Activated naive CD8-positive, alpha-beta T cell treated with anti-CD3 and anti-CD28 coated beads, Interleukin-2, amount 50 U/mL, for 24 hours (primary cell): ENCODE results near the gene EGLN1.

Experiments used
- ATAC-seq: fragments of 150-1000 bp; cut with Tn5 transposase; one replicate; pipeline ENCODE4 v1.10.0; 2021
- DNase-seq: peaks from one replicate; pipeline ENCODE4 v3.0.0; 2021
- H3K27ac Mint-ChIP-seq: one replicate; pipeline ENCODE4 v1.8.0; 2021; ENCODE audit warnings: mild to moderate bottlenecking, mixed read lengths
- H3K27me3 Mint-ChIP-seq: one replicate; pipeline ENCODE4 v1.8.0; 2021; ENCODE audit warnings: mixed read lengths
- H3K36me3 Mint-ChIP-seq: one replicate; pipeline ENCODE4 v1.8.0; 2021; ENCODE audit warnings: low read depth, mixed read lengths
- H3K4me1 Mint-ChIP-seq: one replicate; pipeline ENCODE4 v1.8.0; 2021; ENCODE audit warnings: mixed read lengths
- H3K4me3 Mint-ChIP-seq: one replicate; pipeline ENCODE4 v1.8.0; 2021; ENCODE audit warnings: mild to moderate bottlenecking, moderate library complexity, mixed read lengths
- H3K9me3 Mint-ChIP-seq: one replicate; pipeline ENCODE4 v1.8.0; 2021; ENCODE audit warnings: mixed read lengths

Gene EGLN1

DNA sequence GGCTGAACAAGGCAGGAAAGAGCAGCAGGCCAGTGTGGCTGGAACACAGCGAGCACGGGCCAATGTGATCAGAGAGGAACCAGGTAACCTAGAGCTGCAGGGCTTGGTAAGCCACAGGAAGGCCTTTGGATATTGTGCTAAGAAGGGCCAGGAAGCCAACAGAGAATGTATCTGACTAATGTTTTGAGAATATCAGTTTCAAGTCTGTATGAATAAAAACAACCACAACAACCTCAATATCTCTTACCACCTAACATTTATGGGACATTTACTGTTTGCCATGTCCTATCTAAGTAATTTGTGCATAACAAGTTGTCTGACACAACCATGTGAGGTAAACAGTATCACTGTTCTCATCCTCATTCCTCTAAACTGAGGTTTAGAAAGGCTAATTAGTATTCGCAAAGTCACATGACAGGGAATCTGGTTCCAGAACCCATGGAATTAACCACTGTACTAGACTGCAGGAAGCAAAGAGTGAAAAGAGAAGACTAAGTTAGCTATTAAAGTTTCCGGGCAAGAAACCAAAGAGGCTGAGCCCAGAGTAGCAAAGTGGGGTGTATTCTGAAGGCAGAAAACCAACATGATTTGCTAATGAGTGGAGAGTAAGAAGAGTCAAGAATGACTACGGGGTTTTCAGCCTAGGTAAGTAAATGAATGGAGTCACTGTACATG is 45.1 kb downstream of the EGLN1 start:
- Mint-ChIP-seq H3K4me1 (peaks cover 35% of the 10 kb centered on the region), H3K9me3 (no peaks in the 10 kb centered on the region), H3K4me3 (no peak overlapping the region), H3K27ac (no peak overlapping the region), H3K36me3 (no peaks in the 10 kb centered on the region), H3K27me3 (no peaks in the 10 kb centered on the region)
- peak; percentile 77 for ATAC-seq
- DNase-seq: no peak

DNA sequence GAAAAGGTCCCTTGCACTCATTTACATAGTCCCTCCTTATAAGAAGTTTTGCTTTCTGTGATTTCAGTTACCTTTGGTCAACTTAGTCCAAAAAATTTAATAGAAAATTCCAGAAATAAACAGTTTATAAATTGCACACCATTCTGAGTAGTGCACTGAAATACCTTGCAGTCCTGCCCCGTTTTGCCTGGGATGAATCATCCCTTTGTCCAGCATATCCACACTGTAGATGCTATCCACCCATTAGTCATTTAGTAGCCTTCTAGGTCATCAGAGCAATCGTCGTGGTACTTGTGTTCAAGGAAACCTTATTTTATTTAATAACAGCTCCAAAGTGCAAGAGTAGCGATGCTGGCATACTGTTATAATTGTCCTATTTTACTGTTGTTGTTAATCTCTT is 46.0 kb downstream of the EGLN1 start:
- no peak overlapping the region for H3K4me3 Mint-ChIP-seq
- DNase-seq (no peak), ATAC-seq (no peak)
- H3K27ac Mint-ChIP-seq: no peak overlapping the region
- H3K4me1 Mint-ChIP-seq: peaks cover 35% of the 10 kb centered on the region
- no peaks in the 10 kb centered on the region for H3K9me3 Mint-ChIP-seq
- H3K36me3 Mint-ChIP-seq: no peaks in the 10 kb centered on the region
- no peaks in the 10 kb centered on the region for H3K27me3 Mint-ChIP-seq

DNA sequence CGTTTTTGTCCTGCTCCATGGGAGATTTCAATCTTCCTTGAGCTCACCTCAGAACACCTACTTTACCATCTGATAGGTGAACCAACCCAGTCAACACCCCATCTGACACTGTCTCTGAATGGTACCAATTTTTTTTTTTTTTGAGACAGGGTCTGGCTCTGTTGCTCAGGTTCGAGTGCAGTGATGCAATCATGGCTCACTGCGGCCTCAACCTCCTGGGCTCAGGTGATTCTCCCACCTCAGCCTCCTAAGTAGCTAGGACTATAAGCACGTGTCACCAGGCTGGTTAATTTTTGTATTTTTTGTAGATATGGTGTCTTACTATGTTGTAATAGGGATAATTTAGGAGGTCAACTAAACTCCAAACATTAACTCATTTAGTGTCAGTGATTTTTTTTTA is 47.7 kb downstream of the EGLN1 start:
- H3K9me3 Mint-ChIP-seq: no peaks in the 10 kb centered on the region
- H3K27ac Mint-ChIP-seq: no peak overlapping the region
- DNase-seq (no peak), ATAC-seq (no peak)
- H3K4me3 Mint-ChIP-seq: no peak overlapping the region
- H3K4me1 Mint-ChIP-seq: peaks cover 29% of the 10 kb centered on the region
- no peaks in the 10 kb centered on the region for H3K27me3 Mint-ChIP-seq
- peaks cover 2% of the 10 kb centered on the region for H3K36me3 Mint-ChIP-seq

DNA sequence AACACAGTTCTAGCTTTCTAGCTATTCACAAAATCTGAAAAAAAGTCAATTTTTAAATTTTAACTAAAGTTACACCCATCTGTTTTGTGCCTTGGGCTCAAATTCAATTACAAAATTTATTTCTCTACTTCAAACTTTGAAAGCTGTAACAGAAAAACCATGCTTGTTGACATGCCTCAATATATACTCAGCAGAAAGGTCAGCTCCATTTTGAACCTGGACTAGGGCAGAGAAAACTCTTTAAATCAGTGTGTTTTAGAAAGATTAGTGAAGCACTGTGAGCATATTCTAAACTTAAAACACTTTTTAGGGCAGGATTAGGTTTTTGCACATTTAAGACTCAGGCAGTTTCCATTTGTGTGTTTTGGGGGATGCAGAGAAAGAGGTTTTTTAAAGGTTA is 49.6 kb downstream of the EGLN1 start:
- Mint-ChIP-seq H3K4me1 (peaks cover 14% of the 10 kb centered on the region), H3K27ac (no peak overlapping the region)

DNA sequence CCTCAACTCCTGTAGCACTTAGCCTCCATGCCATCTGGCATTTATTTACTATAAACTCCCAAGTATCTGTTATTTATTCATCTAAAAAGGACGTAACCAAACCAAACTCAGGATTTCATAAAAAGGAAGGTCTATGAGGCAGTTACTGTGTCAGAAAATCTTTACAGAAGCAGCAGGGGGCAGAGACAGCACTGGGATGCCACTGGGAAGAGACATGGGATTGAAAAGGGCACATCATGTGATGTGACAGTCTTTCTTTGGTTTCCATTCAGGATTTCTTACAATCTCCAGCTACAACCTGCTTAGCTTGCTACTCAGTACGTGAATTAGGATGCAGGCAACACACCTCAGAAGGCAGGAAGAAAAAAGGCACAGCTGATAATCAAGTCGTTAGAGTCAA is 52.8 kb downstream of the EGLN1 start:
- Mint-ChIP-seq H3K4me3 (no peak overlapping the region), H3K9me3 (no peaks in the 10 kb centered on the region), H3K36me3 (peaks cover 18% of the 10 kb centered on the region), H3K4me1 (no peaks in the 10 kb centered on the region), H3K27me3 (no peaks in the 10 kb centered on the region), H3K27ac (peak overlapping the region; percentile 2)
- no peak for ATAC-seq
- DNase-seq: no peak

More for the DNA sequence above, 49.6 kb downstream of the EGLN1 start:
- Mint-ChIP-seq H3K27me3 (no peaks in the 10 kb centered on the region), H3K36me3 (peaks cover 10% of the 10 kb centered on the region), H3K9me3 (no peaks in the 10 kb centered on the region), H3K4me3 (no peak overlapping the region)
- ATAC-seq (no peak), DNase-seq (no peak)

DNA sequence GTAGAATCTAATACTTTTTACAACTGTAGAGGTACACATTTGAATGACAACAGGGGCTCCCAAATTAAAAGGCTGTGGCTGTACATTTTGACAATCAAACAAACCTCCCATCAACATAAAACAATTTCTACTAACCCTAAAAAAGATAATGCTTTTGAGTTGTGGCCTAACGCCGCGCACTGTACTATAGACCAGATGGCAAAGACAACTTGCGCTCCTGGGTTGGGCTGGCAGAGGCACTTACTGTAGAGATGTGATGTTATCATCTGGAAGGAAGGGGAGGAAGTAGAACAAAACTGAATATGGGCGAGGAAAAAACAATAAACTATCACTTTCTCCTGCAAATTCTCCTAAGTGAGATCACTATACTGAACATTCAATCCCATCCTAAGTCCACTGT is 57.9 kb downstream of the EGLN1 start:
- Mint-ChIP-seq H3K9me3 (no peaks in the 10 kb centered on the region), H3K4me1 (no peaks in the 10 kb centered on the region), H3K36me3 (peaks cover 27% of the 10 kb centered on the region), H3K4me3 (no peak overlapping the region), H3K27me3 (no peaks in the 10 kb centered on the region), H3K27ac (no peak overlapping the region)
- DNase-seq (no peak), ATAC-seq (no peak)

DNA sequence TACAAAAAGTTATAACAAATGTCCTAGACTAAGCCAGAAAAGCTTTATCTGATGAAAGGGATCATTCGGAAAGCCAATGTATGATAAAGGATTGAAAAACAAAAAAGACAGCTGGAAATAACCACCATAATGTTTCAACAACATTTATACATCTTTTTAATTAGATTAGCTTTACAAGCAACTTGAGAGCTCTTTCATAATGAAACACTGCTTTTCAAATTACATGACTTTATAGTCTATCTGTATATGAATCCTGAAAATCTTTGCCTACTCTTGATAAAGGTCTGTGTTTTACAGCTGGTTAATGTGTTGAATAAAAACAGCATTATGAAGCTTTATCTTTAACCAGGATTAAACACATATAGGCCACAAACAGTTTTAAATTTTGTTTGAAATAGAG is 58.5 kb downstream of the EGLN1 start:
- H3K27ac Mint-ChIP-seq: no peak overlapping the region
- no peak overlapping the region for H3K4me3 Mint-ChIP-seq
- H3K27me3 Mint-ChIP-seq: no peaks in the 10 kb centered on the region
- H3K9me3 Mint-ChIP-seq: no peaks in the 10 kb centered on the region
- DNase-seq (no peak), ATAC-seq (no peak)
- H3K4me1 Mint-ChIP-seq: no peaks in the 10 kb centered on the region
- H3K36me3 Mint-ChIP-seq: peaks cover 25% of the 10 kb centered on the region

DNA sequence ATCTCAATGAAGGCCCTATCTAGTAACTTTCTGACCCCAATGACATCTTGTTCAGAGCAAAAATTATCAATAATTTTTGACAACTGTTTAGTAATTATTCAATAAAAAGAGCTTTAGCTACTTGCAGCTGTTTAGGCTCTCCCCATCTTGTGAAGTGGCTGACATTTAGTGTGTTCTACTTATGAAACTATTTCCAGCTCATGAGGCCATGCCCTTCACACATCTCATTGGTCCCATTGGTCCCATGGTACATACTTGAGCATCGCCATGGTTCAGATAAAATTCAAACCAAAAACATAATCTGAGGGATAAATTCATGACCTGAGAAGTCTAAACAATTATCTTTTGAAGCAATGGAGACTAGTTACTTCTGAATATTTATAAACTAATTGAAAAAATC is 59.8 kb downstream of the EGLN1 start:
- H3K9me3 Mint-ChIP-seq: no peaks in the 10 kb centered on the region
- H3K4me3 Mint-ChIP-seq: no peak overlapping the region
- H3K36me3 Mint-ChIP-seq: peaks cover 18% of the 10 kb centered on the region
- peaks cover 5% of the 10 kb centered on the region for H3K4me1 Mint-ChIP-seq
- H3K27me3 Mint-ChIP-seq: no peaks in the 10 kb centered on the region
- no peak for DNase-seq
- H3K27ac Mint-ChIP-seq: no peak overlapping the region
- no peak for ATAC-seq

DNA sequence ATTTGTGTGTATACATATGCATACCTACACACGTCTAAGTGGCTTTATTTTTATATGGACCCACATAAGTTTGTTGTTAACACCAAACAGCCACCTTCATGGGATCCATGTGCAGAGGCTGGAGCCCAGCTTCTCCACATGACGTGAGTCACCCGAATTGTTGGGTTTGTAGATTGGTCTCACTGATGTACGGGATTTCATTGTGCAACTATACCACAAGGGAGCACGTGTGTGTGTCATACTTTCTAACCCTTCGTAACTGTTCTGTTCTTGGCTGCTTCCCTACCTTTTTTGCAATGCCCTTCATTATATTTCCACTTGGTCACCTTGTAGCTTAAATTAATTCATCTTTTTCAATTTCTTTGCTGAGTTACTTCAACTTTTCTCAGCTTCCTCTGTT is 63.0 kb downstream of the EGLN1 start:
- Mint-ChIP-seq H3K27me3 (no peaks in the 10 kb centered on the region), H3K27ac (no peak overlapping the region), H3K9me3 (no peaks in the 10 kb centered on the region), H3K36me3 (peaks cover 12% of the 10 kb centered on the region), H3K4me1 (peaks cover 5% of the 10 kb centered on the region), H3K4me3 (no peak overlapping the region)
- no peak for DNase-seq
- peak; percentile 47 for ATAC-seq

DNA sequence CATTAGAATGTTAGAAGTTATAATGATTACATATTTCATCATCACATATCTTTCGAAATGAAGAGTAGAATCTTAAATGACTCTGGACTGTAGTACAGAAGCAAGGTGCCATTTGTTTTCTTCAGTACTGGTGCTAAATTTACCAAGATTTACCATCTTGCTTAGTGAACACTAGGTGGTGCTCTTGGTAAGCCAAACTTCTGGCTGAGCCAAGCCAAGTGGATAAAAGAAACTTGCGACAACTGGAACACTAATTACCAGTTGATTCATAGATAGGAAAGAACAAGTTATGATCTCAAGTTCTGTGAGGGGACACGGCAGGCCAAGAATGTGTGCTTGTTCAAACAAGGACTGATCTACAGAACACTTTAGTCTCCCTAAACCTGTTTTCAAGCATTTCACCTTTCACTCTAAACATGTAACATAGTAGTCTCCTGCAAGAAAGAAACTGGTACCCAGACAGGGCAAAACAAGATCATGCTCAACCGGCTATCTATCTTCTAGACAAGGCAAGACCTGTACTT is 64.2 kb downstream of the EGLN1 start:
- Mint-ChIP-seq H3K4me1 (peaks cover 5% of the 10 kb centered on the region), H3K27ac (no peak overlapping the region), H3K27me3 (no peaks in the 10 kb centered on the region), H3K36me3 (peaks cover 12% of the 10 kb centered on the region), H3K9me3 (no peaks in the 10 kb centered on the region), H3K4me3 (no peak overlapping the region)
- ATAC-seq: peak; percentile 74
- peak; percentile 22 for DNase-seq

DNA sequence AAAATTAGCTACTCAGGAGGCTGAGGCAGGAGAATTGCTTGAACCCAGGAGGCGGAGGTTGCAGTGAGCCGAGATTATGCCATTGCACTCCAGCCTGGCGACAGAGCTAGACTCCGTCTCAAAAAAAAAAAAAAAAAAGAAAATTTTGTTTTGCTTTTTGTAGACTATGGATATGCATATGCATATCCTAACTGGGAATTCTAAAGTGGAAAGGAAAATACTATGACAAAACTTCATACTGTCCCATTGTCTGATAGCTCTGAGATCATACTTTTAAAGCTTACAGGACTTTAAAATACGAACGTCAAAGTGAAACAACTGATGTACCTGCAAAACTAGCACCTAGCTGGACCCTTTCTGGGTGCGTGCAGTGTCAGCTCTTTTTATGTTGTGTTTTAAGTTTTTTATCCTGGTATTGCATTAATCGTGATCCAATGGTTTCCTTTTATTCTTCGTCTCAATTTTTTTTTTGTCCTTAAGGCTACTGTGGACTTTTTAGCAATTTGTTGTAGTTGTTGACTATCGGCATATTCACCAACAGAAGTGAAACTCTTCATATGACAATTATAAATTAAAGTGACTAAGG is 64.8 kb downstream of the EGLN1 start:
- no peak overlapping the region for H3K27ac Mint-ChIP-seq
- ATAC-seq (no peak), DNase-seq (no peak)
- H3K27me3 Mint-ChIP-seq: no peaks in the 10 kb centered on the region
- peaks cover 10% of the 10 kb centered on the region for H3K36me3 Mint-ChIP-seq
- H3K4me1 Mint-ChIP-seq: peaks cover 5% of the 10 kb centered on the region
- H3K4me3 Mint-ChIP-seq: no peak overlapping the region
- no peaks in the 10 kb centered on the region for H3K9me3 Mint-ChIP-seq

DNA sequence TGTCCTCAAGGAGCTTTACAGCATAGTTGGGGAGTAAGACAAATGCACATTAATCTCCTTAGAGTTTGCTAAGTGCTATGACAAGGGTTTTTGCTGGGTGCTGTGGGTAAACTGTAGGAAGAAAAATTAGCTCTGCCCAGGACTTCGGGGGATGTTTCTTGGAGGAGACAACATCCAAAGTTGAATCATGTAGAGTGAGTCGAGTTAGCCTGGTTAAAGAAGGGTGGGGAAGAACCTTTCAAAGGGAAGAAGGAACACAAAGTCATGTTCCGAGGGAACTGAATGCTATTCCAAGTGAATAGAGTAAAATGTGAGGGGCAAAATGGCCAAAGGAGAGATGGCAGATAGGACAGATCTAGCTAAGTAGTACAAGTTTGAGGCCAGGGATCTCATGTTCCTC is 66.9 kb downstream of the EGLN1 start:
- Mint-ChIP-seq H3K27me3 (no peaks in the 10 kb centered on the region), H3K4me1 (peaks cover 5% of the 10 kb centered on the region), H3K4me3 (no peak overlapping the region), H3K9me3 (no peaks in the 10 kb centered on the region), H3K27ac (no peak overlapping the region), H3K36me3 (peaks cover 8% of the 10 kb centered on the region)
- DNase-seq: no peak
- no peak for ATAC-seq

DNA sequence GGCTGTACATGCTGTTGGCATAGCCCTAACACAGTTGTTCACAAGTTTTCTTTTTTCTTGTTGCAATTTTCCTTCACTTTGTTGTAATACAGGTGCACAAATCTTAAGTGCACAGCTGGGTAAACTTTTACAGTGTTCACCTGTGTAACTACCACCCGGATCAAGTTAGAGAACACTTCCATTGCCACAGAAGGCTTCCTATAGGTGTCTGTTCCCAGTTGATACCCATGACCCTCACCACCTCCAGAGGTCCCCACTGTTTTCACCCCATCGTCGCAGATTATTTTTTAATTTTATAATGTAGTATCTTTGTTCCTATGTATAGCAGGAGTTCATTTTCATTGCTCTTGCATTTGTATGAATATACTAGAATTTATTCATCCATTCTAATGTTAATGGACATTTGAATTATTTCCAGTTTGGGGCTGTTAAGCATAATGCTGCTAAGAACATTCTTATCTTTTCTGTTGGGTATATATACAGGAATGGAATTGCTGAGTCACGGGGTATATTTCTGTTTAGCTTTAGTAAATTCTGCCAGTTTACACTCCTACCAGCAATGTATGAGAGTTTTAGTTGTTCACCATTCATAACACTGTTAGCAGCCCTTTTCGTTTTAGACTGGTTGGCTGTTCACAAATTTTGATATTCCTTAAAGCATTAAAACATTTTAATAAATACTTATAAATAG is 67.6 kb downstream of the EGLN1 start:
- no peak overlapping the region for H3K27ac Mint-ChIP-seq
- no peaks in the 10 kb centered on the region for H3K9me3 Mint-ChIP-seq
- H3K4me3 Mint-ChIP-seq: no peak overlapping the region
- H3K27me3 Mint-ChIP-seq: no peaks in the 10 kb centered on the region
- peaks cover 5% of the 10 kb centered on the region for H3K4me1 Mint-ChIP-seq
- ATAC-seq (no peak), DNase-seq (no peak)
- H3K36me3 Mint-ChIP-seq: peaks cover 9% of the 10 kb centered on the region

DNA sequence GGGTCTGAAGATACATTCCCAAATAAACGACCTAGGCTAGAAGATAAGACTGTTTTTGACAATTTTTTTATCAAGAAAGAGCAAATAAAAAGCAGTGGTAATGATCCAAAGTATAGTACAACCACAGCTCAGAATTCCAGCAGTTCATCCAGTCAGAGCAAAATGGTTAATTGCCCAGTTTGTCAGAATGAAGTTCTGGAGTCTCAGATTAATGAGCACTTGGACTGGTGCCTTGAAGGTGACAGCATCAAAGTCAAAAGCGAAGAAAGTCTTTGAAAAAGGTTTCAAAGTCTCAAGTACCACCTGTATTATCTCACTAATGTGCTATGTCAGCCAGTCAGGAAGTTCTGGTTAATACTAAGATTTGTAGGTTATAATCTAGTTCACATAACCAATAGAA is 69.0 kb downstream of the EGLN1 start:
- peaks cover 4% of the 10 kb centered on the region for H3K4me1 Mint-ChIP-seq
- no peak overlapping the region for H3K4me3 Mint-ChIP-seq
- ATAC-seq (no peak), DNase-seq (no peak)
- no peaks in the 10 kb centered on the region for H3K27me3 Mint-ChIP-seq
- no peak overlapping the region for H3K27ac Mint-ChIP-seq
- peaks cover 13% of the 10 kb centered on the region for H3K36me3 Mint-ChIP-seq
- H3K9me3 Mint-ChIP-seq: no peaks in the 10 kb centered on the region

DNA sequence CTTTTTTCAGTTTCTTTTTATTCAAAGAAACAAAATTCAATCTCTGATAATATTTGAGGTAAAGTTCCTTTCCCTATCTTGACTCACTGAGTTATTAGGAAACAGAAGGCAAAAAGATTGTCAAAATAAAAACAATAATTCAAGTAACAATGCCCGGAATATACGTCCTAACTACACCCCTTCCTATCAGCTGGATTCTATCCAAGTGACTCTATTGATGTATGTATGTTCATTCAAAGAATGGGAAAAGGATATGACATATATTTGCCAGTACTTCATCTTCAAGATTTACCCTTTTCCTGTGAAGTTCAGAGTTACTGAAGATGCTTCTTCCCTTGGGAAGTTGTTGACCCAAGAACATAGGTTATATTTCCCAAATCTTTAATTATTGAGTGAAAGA is 70.3 kb downstream of the EGLN1 start:
- H3K4me3 Mint-ChIP-seq: no peak overlapping the region
- H3K4me1 Mint-ChIP-seq: no peaks in the 10 kb centered on the region
- peaks cover 18% of the 10 kb centered on the region for H3K36me3 Mint-ChIP-seq
- no peaks in the 10 kb centered on the region for H3K9me3 Mint-ChIP-seq
- H3K27me3 Mint-ChIP-seq: no peaks in the 10 kb centered on the region
- no peak for ATAC-seq
- no peak for DNase-seq
- H3K27ac Mint-ChIP-seq: no peak overlapping the region
